K562 (cell line): ENCODE measurements around the gene MRPL44. TPM values are rescaled to one million over a fixed set of nuclear protein-coding genes. Genes with fewer than 3 reads are reported as not detected.
A peak's percentile ranks its signal among the peaks of the same experiment; 100 is the strongest.

ENCODE experiments used
- CBX2 ChIP-seq: fragments of 200-600 bp; sonication (generic); IDR thresholded peaks from one replicate; pipeline ENCODE4 v1.6.1; 2012; ENCODE audit warnings: mild to moderate bottlenecking, low read length, inconsistent platforms; ENCODE audit not compliant: insufficient read depth, poor library complexity, severe bottlenecking
- CC2D1A ChIP-seq: fragments of 450-650 bp; IDR thresholded peaks from 2 replicates; pipeline ENCODE4 v1.6.1; 2017; ENCODE audit warnings: mild to moderate bottlenecking
- CREB3 ChIP-seq: fragments of 450-650 bp; conservative IDR thresholded peaks from 2 replicates; pipeline ENCODE4 v1.6.1; 2016; ENCODE audit warnings: missing genetic modification characterization, low read depth, mild to moderate bottlenecking, missing compliant biosample characterization, moderate library complexity
- FOSL1 ChIP-seq: fragments of 200-800 bp; sonication (Bioruptor generic); conservative IDR thresholded peaks from 2 replicates; pipeline ENCODE4 v1.6.1; 2016; ENCODE audit warnings: missing genetic modification characterization, missing compliant biosample characterization
- HNRNPUL1 ChIP-seq: fragments of 200-400 bp; formaldehyde crosslinking; IDR thresholded peaks from 2 replicates; pipeline ENCODE4 v1.6.1; 2017; ENCODE audit warnings: low read length
- JUN ChIP-seq, 2 experiments: sonication (generic) in 1 of 2; formaldehyde crosslinking in 1 of 2; IDR thresholded peaks; 2 replicates each; pipeline versions ENCODE4 v1.6.1 to v1.8.0; 2012 to 2022; ENCODE audit warnings: borderline replicate concordance in 2 of 2, mild to moderate bottlenecking in 2 of 2, improper control_type of control experiment in 1 of 2, low read depth in 1 of 2, low read length in 1 of 2, missing genetic modification reagents in 1 of 2
- MIER1 ChIP-seq: fragments of 450-650 bp; IDR thresholded peaks from 2 replicates; pipeline ENCODE4 v1.6.1; 2016; ENCODE audit warnings: antibody characterized with exemption, mild to moderate bottlenecking, low read depth
- PRMT5 ChIP-seq: sonication (generic); formaldehyde crosslinking; IDR thresholded peaks from 2 replicates; pipeline ENCODE4 v1.5.0; 2020; ENCODE audit warnings: missing genetic modification reagents
- RBM15 ChIP-seq: fragments of 200-400 bp; formaldehyde crosslinking; IDR thresholded peaks from 2 replicates; pipeline ENCODE4 v1.6.1; 2018; ENCODE audit warnings: mild to moderate bottlenecking, low read length, moderate library complexity; ENCODE audit not compliant: insufficient read depth
- SMC3 ChIP-seq: conservative IDR thresholded peaks from 2 replicates; pipeline ENCODE4 v1.6.1; 2011; ENCODE audit warnings: low read depth, low read length, improper control_type of control experiment; ENCODE audit not compliant: insufficient read depth
- SPI1 ChIP-seq: IDR thresholded peaks from 2 replicates; pipeline ENCODE4 v1.6.1; 2011; ENCODE audit warnings: low read depth, low read length, control low read depth, borderline replicate concordance
- STAG1 ChIP-seq: sonication (generic); formaldehyde crosslinking; IDR thresholded peaks from 2 replicates; pipeline ENCODE4 v1.5.0; 2020; ENCODE audit warnings: missing genetic modification reagents, borderline replicate concordance
- TAL1 ChIP-seq: fragments of 450-650 bp; IDR thresholded peaks from 2 replicates; pipeline ENCODE4 v1.6.1; 2016; ENCODE audit warnings: mild to moderate bottlenecking
- TRIM24 ChIP-seq, 2 experiments: fragments of 450-650 bp; IDR thresholded peaks; 2 replicates each; pipeline ENCODE4 v1.6.1; 2016
- ZKSCAN8 ChIP-seq: fragments of 200-800 bp; sonication (Bioruptor generic); IDR thresholded peaks from 2 replicates; pipeline ENCODE4 v1.6.1; 2016; ENCODE audit warnings: missing genetic modification characterization, missing compliant biosample characterization
- ZNF583 ChIP-seq: fragments of 250-450 bp; sonication (Bioruptor Pico); IDR thresholded peaks from 2 replicates; pipeline ENCODE4 v1.4.0; 2020
- ZNF586 ChIP-seq: fragments of 450-650 bp; formaldehyde crosslinking; conservative IDR thresholded peaks from 2 replicates; pipeline ENCODE4 v1.4.0; 2020; ENCODE audit warnings: mild to moderate bottlenecking, moderate library complexity
- polyA plus RNA-seq, 8 experiments: library from polyadenylated mRNA; depleted of rRNA in 4 of 8; stranded (reverse) in 5 of 8; unstranded in 3 of 8; fragments of >200 nt; fragmentation: Nextera tagmentation in 2 of 8; fragmentation: Illumina TruSeq in 1 of 8; extraction: Ambion mirVana in 2 of 8; extraction: Trizol in 1 of 8; gene quantifications; 2 replicates each; pipeline versions ENCODE4 v1.2.1 to v1.2.3, GENCODE V29; 2011 to 2014; ENCODE audit warnings: inconsistent platforms in 1 of 8, missing spikeins in 1 of 8
- total RNA-seq, 7 experiments: library from RNA; depleted of rRNA in 6 of 7; stranded (reverse); fragments of >200 nt in 6 of 7; fragmentation: Illumina TruSeq in 2 of 7; extraction: Trizol in 2 of 7; gene quantifications; 2 replicates each; pipeline versions ENCODE4 v1.2.1 to v1.2.3, GENCODE V29; 2011 to 2021; ENCODE audit warnings: low replicate concordance in 1 of 7
- TF ChIP-seq, protein P1 (sequence below), 2 experiments: fragments of 450-650 bp in 1 of 2; sonication (generic) in 1 of 2; formaldehyde crosslinking; conservative IDR thresholded peaks; 2 replicates each; pipeline versions ENCODE4 v1.4.0 to v1.8.1; 2020 to 2022; ENCODE audit warnings: mild to moderate bottlenecking in 1 of 2, missing genetic modification reagents in 1 of 2
- TF ChIP-seq, protein P2 (sequence below): conservative IDR thresholded peaks from 2 replicates; pipeline ENCODE4 v1.6.1; 2011; ENCODE audit warnings: low read depth, mild to moderate bottlenecking, low read length; ENCODE audit not compliant: control insufficient read depth
- TF ChIP-seq, protein P3 (sequence below): IDR thresholded peaks from 2 replicates; pipeline ENCODE4 v1.6.1; 2012; ENCODE audit warnings: low read depth, low read length, improper control_type of control experiment, borderline replicate concordance

Gene MRPL44
- total and polyA plus RNA-seq, 9 of the 15 experiments (the other 6 are each of a cell fraction or from before 2014, with no cell fraction given), result 10.4 to 26.0 (median 20.2) TPM

- TF ChIP-seq ZKSCAN8 (CRISPR knock-in tag) (no peak), JUN (IDR thresholded peaks at IDR 0.05; ENCODE audit: borderline replicate concordance, low read depth, low read length) (no peak), JUN (CRISPR knock-in tag; IDR thresholded peaks at IDR 0.05; ENCODE audit: borderline replicate concordance) (no peak), TAL1 (no peak), PRMT5 (CRISPR knock-in tag) (no peak), CC2D1A (0 out of 2 replicates have a peak, but pooled peaks have one; percentile 32), STAG1 (CRISPR knock-in tag) (no peak), MIER1 (no peak), FOSL1 (tag) (no peak), ZNF586 (CRISPR knock-in tag) (no peak), TRIM24 (IDR thresholded peaks at IDR 0.05) (no peak), CREB3 (tag) (no peak), ZNF583 (CRISPR knock-in tag) (no peak), CBX2 (no peak), HNRNPUL1 (no peak), SMC3 (peak; percentile 55), RBM15 (no peak), SPI1 (no peak)
- TF ChIP-seq, protein P1, sequence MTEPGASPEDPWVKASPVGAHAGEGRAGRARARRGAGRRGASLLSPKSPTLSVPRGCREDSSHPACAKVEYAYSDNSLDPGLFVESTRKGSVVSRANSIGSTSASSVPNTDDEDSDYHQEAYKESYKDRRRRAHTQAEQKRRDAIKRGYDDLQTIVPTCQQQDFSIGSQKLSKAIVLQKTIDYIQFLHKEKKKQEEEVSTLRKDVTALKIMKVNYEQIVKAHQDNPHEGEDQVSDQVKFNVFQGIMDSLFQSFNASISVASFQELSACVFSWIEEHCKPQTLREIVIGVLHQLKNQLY (CRISPR knock-in tag; conservative IDR thresholded peaks at IDR 0.05), result no peak
- TF ChIP-seq, protein P2, sequence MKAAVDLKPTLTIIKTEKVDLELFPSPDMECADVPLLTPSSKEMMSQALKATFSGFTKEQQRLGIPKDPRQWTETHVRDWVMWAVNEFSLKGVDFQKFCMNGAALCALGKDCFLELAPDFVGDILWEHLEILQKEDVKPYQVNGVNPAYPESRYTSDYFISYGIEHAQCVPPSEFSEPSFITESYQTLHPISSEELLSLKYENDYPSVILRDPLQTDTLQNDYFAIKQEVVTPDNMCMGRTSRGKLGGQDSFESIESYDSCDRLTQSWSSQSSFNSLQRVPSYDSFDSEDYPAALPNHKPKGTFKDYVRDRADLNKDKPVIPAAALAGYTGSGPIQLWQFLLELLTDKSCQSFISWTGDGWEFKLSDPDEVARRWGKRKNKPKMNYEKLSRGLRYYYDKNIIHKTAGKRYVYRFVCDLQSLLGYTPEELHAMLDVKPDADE, result no peak
- TF ChIP-seq, protein P3, sequence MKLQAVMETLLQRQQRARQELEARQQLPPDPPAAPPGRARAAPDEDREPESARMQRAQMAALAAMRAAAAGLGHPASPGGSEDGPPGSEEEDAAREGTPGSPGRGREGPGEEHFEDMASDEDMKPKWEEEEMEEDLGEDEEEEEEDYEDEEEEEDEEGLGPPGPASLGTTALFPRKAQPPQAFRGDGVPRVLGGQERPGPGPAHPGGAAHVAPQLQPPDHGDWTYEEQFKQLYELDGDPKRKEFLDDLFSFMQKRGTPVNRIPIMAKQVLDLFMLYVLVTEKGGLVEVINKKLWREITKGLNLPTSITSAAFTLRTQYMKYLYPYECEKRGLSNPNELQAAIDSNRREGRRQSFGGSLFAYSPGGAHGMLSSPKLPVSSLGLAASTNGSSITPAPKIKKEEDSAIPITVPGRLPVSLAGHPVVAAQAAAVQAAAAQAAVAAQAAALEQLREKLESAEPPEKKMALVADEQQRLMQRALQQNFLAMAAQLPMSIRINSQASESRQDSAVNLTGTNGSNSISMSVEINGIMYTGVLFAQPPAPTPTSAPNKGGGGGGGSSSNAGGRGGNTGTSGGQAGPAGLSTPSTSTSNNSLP, result no peak
Measured at GRCh38 chr2:223970343-223971128, 13.3 kb downstream of the MRPL44 start (continued).
